ENCODE data around the gene GRIN3A. TPM values are rescaled to one million over a fixed set of nuclear protein-coding genes. Genes with fewer than 3 reads are reported as not detected.

GRIN3A gene
- total RNA-seq, 1 experiment from 2014 or later: not detected

GRCh38 chr9:101571114-101571513 is 167.3 kb downstream of the GRIN3A start:
- intact Hi-C loops (cut with micrococcal nuclease): no loop called here
- ChIA-PET POLR2A (no interaction called here), CTCF (interaction anchor here (3.8 kb wide), 1 partner anchor 112 kb away, joined by 25 read pairs; no protein-coding TSS in a partner anchor)
- TF ChIP-seq CTCF (IDR thresholded peaks at IDR 0.05; ENCODE audit: unreplicated experiment): no peak
- H3K9me3 Mint-ChIP-seq (ENCODE audit: unreplicated experiment): no peaks in the 10 kb centered on the region
- H3K4me1 Mint-ChIP-seq (ENCODE audit: insufficient read depth, unreplicated experiment): no peaks in the 10 kb centered on the region
- DNase-seq (ENCODE audit: unreplicated experiment): no peak
- H3K27ac Mint-ChIP-seq (ENCODE audit: low read depth, unreplicated experiment): no peak overlapping the region
- BruUV-seq (replicated peaks): no TSS peak
- H3K36me3 Mint-ChIP-seq (ENCODE audit: insufficient read depth, unreplicated experiment): peaks cover 17% of the 10 kb centered on the region
- H3K4me3 Mint-ChIP-seq (ENCODE audit: unreplicated experiment): no peak overlapping the region
- H3K27me3 Mint-ChIP-seq (ENCODE audit: insufficient read depth, unreplicated experiment): no peaks in the 10 kb centered on the region

GRCh38 chr9:101569741-101570501 is 168.5 kb downstream of the GRIN3A start:
- no peak for DNase-seq (ENCODE audit: unreplicated experiment)
- no peak overlapping the region for H3K27ac Mint-ChIP-seq (ENCODE audit: low read depth, unreplicated experiment)
- TF ChIP-seq CTCF (IDR thresholded peaks at IDR 0.05; ENCODE audit: unreplicated experiment): no peak
- intact Hi-C loops (cut with micrococcal nuclease): no loop called here
- BruUV-seq (replicated peaks): no TSS peak
- H3K4me1 Mint-ChIP-seq (ENCODE audit: insufficient read depth, unreplicated experiment): no peaks in the 10 kb centered on the region
- H3K4me3 Mint-ChIP-seq (ENCODE audit: unreplicated experiment): no peak overlapping the region
- H3K9me3 Mint-ChIP-seq (ENCODE audit: unreplicated experiment): no peaks in the 10 kb centered on the region
- peaks cover 29% of the 10 kb centered on the region for H3K36me3 Mint-ChIP-seq (ENCODE audit: insufficient read depth, unreplicated experiment)
- POLR2A ChIA-PET: no interaction called here
- no peaks in the 10 kb centered on the region for H3K27me3 Mint-ChIP-seq (ENCODE audit: insufficient read depth, unreplicated experiment)
- CTCF ChIA-PET: interaction anchor here (0.8 to 3.8 kb wide), 2 partner anchors 40 to 111 kb away, joined by 4 to 25 read pairs; no protein-coding TSS in a partner anchor

GRCh38 chr9:101567725-101568350 is 170.6 kb downstream of the GRIN3A start:
- Mint-ChIP-seq H3K4me3 (ENCODE audit: unreplicated experiment) (no peak overlapping the region), H3K27me3 (ENCODE audit: insufficient read depth, unreplicated experiment) (no peaks in the 10 kb centered on the region), H3K27ac (ENCODE audit: low read depth, unreplicated experiment) (no peak overlapping the region), H3K4me1 (ENCODE audit: insufficient read depth, unreplicated experiment) (no peaks in the 10 kb centered on the region), H3K9me3 (ENCODE audit: unreplicated experiment) (no peaks in the 10 kb centered on the region), H3K36me3 (ENCODE audit: insufficient read depth, unreplicated experiment) (peaks cover 43% of the 10 kb centered on the region)
- BruUV-seq (replicated peaks): no TSS peak
- DNase-seq (ENCODE audit: unreplicated experiment): no peak
- ChIA-PET POLR2A (no interaction called here), CTCF (interaction anchor here (0.5 to 5.7 kb wide), 22 partner anchors 9 to 1683 kb away, joined by 3 to 83 read pairs (median 4); no protein-coding TSS in a partner anchor)
- intact Hi-C loops (cut with micrococcal nuclease): loop anchor here (1.0 kb wide), 1 partner anchor 109 kb away; no protein-coding TSS in a partner anchor
- TF ChIP-seq CTCF (IDR thresholded peaks at IDR 0.05; ENCODE audit: unreplicated experiment): no peak
